ENCODE data around the gene TPSG1. TPM values are rescaled to one million over a fixed set of nuclear protein-coding genes. Genes with fewer than 3 reads are reported as not detected.
A peak's percentile ranks its signal among the peaks of the same experiment; 100 is the strongest.

The TPSG1 gene
- total RNA-seq, 2 donors from 2014 or later = not detected

GRCh38 chr16:1181404-1182315 is 43.4 kb downstream of the TPSG1 start:
- H3K27me3 ChIP-seq = no peaks in the 10 kb centered on the region
- DNase-seq (no peak), ATAC-seq (peak; percentile 50)

GRCh38 chr16:1180549-1181403 is 44.3 kb downstream of the TPSG1 start:
- ATAC-seq = no peak
- Histone ChIP-seq H3K27me3 (no peaks in the 10 kb centered on the region), H3K4me1 (peaks cover 27% of the 10 kb centered on the region), H3K36me3 (replicated peaks in 1 of 2; ENCODE audit: insufficient read depth in 1 of 2, low read depth in 2 of 2) (no peaks in the 10 kb centered on the region), H3K4me3 (no peak overlapping the region), H3K9me3 (no peaks in the 10 kb centered on the region), H3K27ac (peak overlapping the region in 3 of 4 donors; percentile 68 to 82 (median 81))
- intact Hi-C loops (cut with DNase I) = no loop called here
- 60 to 69% methylated on average over 6 to 38 of the region's 38 CpGs for WGBS, 2 donors
- no peak for TF ChIP-seq POLR2A (IDR thresholded peaks at IDR 0.05)
- TF ChIP-seq CTCF (IDR thresholded peaks at IDR 0.05) = no peak
- DNase-seq = peak in 1 of 4 donors; percentile 33

More at GRCh38 chr16:1181404-1182315, 43.4 kb downstream of the TPSG1 start:
- Histone ChIP-seq H3K4me1 (peaks cover 27% of the 10 kb centered on the region), H3K9me3 (no peaks in the 10 kb centered on the region), H3K36me3 (replicated peaks in 1 of 2; ENCODE audit: insufficient read depth in 1 of 2, low read depth in 2 of 2) (no peaks in the 10 kb centered on the region), H3K4me3 (no peak overlapping the region), H3K27ac (peak overlapping the region; percentile 56 to 82 (median 74))
- intact Hi-C loops (cut with DNase I) = no loop called here
- peak in 2 of 3 donors; percentile 24 to 55 for TF ChIP-seq POLR2A (IDR thresholded peaks at IDR 0.05)
- TF ChIP-seq CTCF (IDR thresholded peaks at IDR 0.05) = no peak
- WGBS, 2 donors = 58 to 77% methylated on average over 7 to 39 of the region's 39 CpGs

DNA sequence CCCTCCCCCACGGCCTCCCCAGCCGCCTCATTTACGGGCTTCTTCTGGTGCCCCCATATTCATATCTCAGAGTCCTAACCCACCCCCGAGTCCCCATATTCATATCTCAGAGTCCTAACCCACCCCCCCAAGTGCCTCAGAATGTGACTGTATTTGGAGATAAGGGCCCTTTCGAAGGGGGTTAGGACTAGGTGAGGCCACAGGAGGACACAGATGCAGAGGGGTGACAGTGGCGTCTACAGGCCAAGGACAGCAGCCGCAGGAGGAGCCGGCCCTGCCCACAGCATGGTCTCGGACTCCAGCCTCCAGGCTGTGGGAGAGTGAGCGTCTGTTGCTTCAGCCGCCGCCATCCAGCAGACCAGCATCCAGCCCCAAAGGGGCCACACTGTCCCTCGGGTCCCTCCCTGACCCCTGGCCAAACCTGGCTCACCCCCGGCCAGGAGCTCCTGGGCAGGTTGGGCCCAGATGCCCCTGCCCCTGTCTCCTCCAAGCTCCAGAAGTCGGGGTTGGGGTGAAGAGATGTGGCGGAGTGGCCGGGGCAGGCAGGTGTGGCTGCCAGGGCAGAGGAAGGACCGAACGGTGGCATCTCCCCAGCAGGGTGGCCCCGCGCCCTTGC is 46.7 kb downstream of the TPSG1 start:
- ATAC-seq (no peak), DNase-seq (no peak)
- H3K36me3 ChIP-seq (replicated peaks in 1 of 2; ENCODE audit: insufficient read depth in 1 of 2, low read depth in 2 of 2) = no peaks in the 10 kb centered on the region
- no peaks in the 10 kb centered on the region for H3K27me3 ChIP-seq
- no peak overlapping the region for H3K27ac ChIP-seq
- TF ChIP-seq CTCF (IDR thresholded peaks at IDR 0.05) (no peak), POLR2A (IDR thresholded peaks at IDR 0.05) (no peak)
- WGBS, 2 donors = 52 to 63% methylated on average over 13 to 20 of the region's 21 CpGs
- no peak overlapping the region for H3K4me3 ChIP-seq
- no peaks in the 10 kb centered on the region for H3K9me3 ChIP-seq
- H3K4me1 ChIP-seq = peaks cover 34% of the 10 kb centered on the region
- intact Hi-C loops (cut with DNase I) = loop anchor here (10.0 kb wide), 1 partner anchor 474 kb away; the partner anchor contains the start of gene FBXL16

DNA sequence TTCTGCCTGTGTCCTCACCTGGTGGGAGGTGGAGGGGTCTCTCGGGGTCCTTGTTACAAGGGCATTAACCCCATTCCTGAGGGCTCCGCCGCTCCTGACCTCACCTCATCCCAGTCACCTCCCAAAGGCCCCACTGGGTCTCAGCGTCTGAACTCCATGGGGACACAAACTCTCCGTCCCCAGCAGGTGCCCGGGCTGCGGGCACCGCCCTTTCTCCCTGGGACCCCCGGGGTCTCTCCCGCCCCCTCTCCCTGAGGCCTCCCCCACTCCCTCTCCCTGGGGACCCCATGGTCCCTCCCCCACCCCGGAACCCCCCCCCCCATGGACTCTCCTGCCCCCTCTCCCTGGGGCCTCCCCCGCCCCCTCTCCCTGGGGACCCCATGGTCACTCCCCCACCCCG is 47.3 kb downstream of the TPSG1 start:
- 66 to 75% methylated on average over 9 to 10 of the region's 13 CpGs for WGBS, 2 donors
- no peaks in the 10 kb centered on the region for H3K27me3 ChIP-seq
- no peak overlapping the region for H3K27ac ChIP-seq

More for the DNA sequence above, 47.3 kb downstream of the TPSG1 start:
- intact Hi-C loops (cut with DNase I) = loop anchor here (10.0 kb wide), 1 partner anchor 473 kb away; the partner anchor contains the start of gene FBXL16
- Histone ChIP-seq H3K4me3 (no peak overlapping the region), H3K36me3 (replicated peaks in 1 of 2; ENCODE audit: insufficient read depth in 1 of 2, low read depth in 2 of 2) (no peaks in the 10 kb centered on the region), H3K9me3 (no peaks in the 10 kb centered on the region), H3K4me1 (peaks cover 30% of the 10 kb centered on the region)
- TF ChIP-seq POLR2A (IDR thresholded peaks at IDR 0.05) = no peak
- no peak for TF ChIP-seq CTCF (IDR thresholded peaks at IDR 0.05)
- DNase-seq (no peak), ATAC-seq (no peak)
